H1 (cell line): ENCODE data around the gene ATP11A.
"Not testable (repeated sequence)": the region's sequence is repeated elsewhere in the genome, so short reads cannot be mapped to it uniquely, and the experiment has no call there.

Experiments
- CHD2 ChIP-seq: IDR thresholded peaks from 2 replicates; pipeline ENCODE4 v1.6.1; 2012; ENCODE audit warnings: low read length, improper control_type of control experiment
- CTCF ChIP-seq, 3 experiments: IDR thresholded peaks; 1 replicate in 2 of 3; 2 replicates in 1 of 3; pipeline versions ENCODE4 v1.5.1 to v1.6.1; 2011; ENCODE audit warnings: low read length in 3 of 3, mild to moderate bottlenecking in 3 of 3, inconsistent platforms in 2 of 3, low read depth in 1 of 3, moderate library complexity in 1 of 3; ENCODE audit not compliant: insufficient read depth in 1 of 3; ENCODE audit errors: control extremely low read depth in 1 of 3
- EP300 ChIP-seq, 2 experiments: IDR thresholded peaks; 1 replicate in 1 of 2; 2 replicates in 1 of 2; pipeline ENCODE4 v1.6.1; 2011 to 2012; ENCODE audit warnings: low read depth in 2 of 2, low read length in 2 of 2, mild to moderate bottlenecking in 2 of 2, borderline replicate concordance in 1 of 2, inconsistent platforms in 1 of 2, moderate library complexity in 1 of 2
- EZH2 ChIP-seq: fragments of 200-600 bp; sonication (generic); IDR thresholded peaks from 2 replicates; pipeline ENCODE4 v1.7.1; 2012; ENCODE audit warnings: low read depth, mild to moderate bottlenecking, moderate library complexity, low read length, inconsistent platforms; ENCODE audit not compliant: severe bottlenecking
- NRF1 ChIP-seq: IDR thresholded peaks from 2 replicates; pipeline ENCODE4 v1.6.1; 2011; ENCODE audit warnings: mild to moderate bottlenecking, low read depth, low read length, improper control_type of control experiment
- PHF8 ChIP-seq: fragments of 200-600 bp; sonication (generic); conservative IDR thresholded peaks from 2 replicates; pipeline ENCODE4 v1.7.1; 2012; ENCODE audit warnings: low read depth, mild to moderate bottlenecking, inconsistent platforms, low read length, moderate library complexity
- RNF2 ChIP-seq: fragments of 200-900, 300-1000 bp; sonication (generic); IDR thresholded peaks from 2 replicates; pipeline ENCODE4 v1.7.1; 2016; ENCODE audit warnings: borderline replicate concordance, low read depth, mild to moderate bottlenecking, antibody characterized with exemption, low read length; ENCODE audit not compliant: poor library complexity, severe bottlenecking; ENCODE audit errors: missing control alignments
- TAF1 ChIP-seq: IDR thresholded peaks from 2 replicates; pipeline ENCODE4 v1.6.1; 2011; ENCODE audit warnings: mild to moderate bottlenecking, low read depth, low read length
- TBP ChIP-seq: IDR thresholded peaks from 2 replicates; pipeline ENCODE4 v1.6.1; 2011; ENCODE audit warnings: low read depth, low read length, improper control_type of control experiment
- YY1 ChIP-seq: IDR thresholded peaks from 2 replicates; pipeline ENCODE4 v1.6.1; 2011; ENCODE audit warnings: low read depth, mild to moderate bottlenecking, low read length

GRCh38 chr13:112685189-112685805, 4.5 kb upstream of the ATP11A start:
- TF ChIP-seq TBP; YY1; EZH2; CHD2; PHF8; RNF2; EP300 (IDR thresholded peaks at IDR 0.05; ENCODE audit: borderline replicate concordance in 1 of 2, low read depth in 2 of 2, low read length in 2 of 2); TAF1; NRF1; CTCF (IDR thresholded peaks at IDR 0.05; ENCODE audit: control extremely low read depth in 1 of 3, insufficient read depth in 1 of 3, low read depth in 1 of 3, low read length in 3 of 3): not testable (repeated sequence)
